Stimulated activated CD8-positive, alpha-beta memory T cell treated with anti-CD3 and anti-CD28 coated beads, Interleukin-4, amount 100 ng/mL, for 4 hours (primary cell): Measurements from ENCODE around the gene DPM3.
"Not testable (repeated sequence)": the region's sequence is repeated elsewhere in the genome, so short reads cannot be mapped to it uniquely, and the experiment has no call there.

Experiments
- DNase-seq, 2 donors: peaks; one replicate each; pipeline ENCODE4 v3.0.0-alpha.2; 2020; ENCODE audit warnings: low read depth in 2 of 2, low spot score in 1 of 2

DPM3 gene, protein sequence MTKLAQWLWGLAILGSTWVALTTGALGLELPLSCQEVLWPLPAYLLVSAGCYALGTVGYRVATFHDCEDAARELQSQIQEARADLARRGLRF

DNA sequence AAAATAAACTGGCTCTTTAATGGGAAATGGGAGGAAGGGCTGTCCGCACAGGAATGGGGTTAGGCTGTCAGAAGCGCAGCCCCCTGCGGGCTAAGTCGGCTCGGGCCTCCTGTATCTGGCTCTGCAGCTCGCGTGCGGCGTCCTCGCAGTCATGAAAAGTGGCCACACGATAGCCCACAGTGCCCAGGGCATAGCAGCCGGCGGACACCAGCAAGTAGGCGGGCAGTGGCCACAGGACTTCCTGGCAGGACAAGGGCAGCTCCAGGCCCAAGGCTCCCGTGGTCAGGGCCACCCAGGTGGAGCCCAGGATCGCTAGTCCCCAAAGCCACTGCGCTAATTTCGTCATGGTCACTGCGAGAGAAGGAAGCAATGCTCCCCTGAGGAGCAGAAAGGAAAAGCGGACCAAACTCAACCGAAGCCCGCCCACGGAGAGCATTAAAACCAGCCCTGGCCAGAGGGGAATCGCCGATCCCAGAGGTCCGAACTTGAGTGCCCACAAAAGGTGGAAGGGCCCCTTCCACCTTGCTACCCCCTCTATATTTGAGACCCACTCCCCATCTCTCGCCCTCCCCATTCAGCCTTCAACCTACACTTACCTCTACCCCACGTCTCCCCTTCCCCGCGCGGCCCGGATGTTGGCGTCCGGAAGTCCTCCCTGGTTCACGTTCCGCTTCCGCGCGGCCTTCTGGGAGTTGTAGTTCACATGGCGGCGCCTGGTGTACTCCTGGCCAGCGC, at the start of gene DPM3:
TSS of gene DPM3 (minus strand) at position 637 of the 735 bp plus-strand sequence. CDS start at position 346, 291 bp downstream.
- peak; percentile 76 to 77 for DNase-seq

DNA sequence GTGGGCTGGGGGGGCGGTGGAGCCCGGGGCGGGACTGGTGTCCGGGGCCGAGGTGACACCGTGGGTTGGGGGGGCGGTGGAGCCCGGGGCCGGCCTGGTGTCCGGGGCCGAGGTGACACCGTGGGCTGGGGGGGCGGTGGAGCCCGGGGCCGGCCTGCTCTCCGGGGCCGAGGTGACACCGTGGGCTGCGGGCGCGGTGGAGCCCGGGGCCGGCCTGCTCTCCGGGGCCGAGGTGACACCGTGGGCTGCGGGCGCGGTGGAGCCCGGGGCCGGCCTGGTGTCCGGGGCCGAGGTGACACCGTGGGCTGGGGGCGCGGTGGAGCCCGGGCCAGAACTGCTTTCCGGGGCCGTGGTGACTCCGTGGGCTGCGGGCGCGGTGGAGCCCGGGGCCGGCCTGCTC, 49.6 kb upstream of the DPM3 start:
- DNase-seq = not testable (repeated sequence)

DNA sequence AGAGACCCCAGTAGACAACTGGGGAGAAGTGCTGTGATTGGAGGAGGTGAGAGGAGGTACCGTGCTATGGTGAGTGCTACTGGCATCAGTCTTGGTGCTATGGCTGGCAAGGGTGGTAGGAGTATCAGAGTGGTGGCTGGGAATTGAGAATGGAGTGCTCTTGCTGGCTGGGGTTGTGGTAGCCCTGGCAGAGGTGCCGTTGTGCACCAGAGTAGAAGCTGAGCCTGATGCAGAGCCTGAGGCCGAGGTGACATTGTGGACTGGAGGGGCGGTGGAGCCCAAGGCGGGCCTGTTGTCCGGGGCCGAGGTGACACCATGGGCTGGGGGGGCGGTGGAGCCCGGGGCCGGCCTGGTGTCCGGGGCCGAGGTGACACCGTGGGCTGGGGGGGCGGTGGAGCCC, 47.9 kb upstream of the DPM3 start:
- DNase-seq = no peak

DNA sequence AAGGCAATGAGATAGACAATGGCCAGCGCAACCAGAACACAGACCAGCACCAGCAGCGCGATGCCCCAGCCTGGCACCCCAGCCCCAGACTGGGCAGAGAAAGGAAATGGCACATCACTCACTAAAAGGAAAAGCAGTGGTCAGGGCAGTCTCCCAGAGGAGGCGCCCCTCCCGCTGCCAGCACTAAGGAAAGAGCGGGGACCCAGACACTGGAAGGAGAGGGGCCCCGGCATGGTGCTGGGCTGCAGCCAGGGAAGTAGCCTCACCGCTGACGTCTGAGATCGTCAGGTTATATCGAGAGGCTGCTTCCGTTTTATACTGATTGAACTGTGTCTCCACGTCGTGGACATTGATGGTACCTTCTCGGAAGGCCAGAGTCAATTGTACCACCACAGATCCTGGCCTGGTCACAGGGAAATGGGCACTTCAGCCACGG, 47.1 kb upstream of the DPM3 start:
- DNase-seq = no peak

DNA sequence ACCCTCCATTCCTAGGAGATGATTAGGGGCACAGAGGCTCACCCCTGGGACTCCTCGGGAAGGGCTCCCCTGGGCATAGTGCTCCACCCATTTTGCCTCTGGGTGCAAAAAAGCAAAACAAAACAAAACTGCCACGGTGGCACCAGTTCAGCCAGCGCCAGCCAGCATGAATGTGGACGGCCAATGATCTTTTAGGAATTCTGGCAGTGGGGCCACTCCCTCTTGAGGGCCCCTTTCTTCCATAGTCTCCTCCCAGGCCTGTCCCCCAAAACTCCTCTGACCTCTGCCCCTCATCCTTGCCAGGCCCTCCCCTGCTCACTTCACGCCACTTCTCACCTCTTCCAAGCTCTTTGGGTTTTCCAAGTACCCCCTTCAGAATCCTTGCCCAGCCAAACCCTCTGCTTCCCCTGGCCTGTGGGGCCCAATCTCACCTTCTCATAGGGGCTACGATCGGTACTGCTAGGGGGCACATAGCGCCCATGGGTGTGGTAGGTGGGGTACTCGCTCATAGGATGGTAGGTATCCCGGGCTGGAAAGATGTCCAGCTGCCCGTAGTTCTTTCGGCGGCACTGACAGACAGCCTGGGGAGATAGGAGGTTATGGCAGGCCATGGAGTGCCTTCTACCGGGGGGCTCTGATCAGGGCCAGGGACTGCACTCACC, 46.6 kb upstream of the DPM3 start:
- no peak for DNase-seq

DNA sequence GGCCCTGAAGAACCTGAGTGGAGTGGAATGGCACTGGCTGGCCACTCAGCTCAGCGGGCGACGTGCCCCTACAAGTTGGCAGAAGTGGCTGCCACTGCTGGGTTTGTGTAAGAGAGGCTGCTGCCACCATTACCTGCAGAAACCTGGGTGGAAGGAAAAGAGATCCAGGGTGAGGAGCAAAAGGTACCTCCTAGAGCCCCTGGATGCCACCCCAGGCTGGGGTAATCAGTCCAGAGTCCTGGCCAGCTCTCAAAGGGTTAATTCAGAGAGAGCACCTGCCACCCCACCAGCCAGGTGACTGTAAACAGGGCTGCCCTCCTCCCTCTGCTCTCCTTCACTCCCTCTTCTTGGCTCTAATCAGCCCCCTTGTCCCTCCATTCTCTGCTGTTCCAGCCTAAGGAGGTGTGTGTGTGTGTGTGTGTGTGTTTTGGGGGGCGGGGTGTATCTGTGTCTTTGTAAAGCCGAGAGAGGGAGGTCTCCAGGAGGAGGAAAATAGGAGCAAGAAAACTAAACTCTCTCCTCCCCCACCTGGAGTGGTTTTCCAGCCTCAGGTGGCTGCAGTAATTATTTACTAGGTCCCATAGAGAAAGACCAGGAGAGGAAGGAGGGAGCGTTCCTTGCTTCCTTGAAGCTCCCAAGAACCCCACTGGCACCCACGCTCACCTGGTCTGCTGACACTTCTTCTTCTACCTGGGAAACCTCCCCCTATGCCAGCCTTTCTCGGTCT, 45.9 kb upstream of the DPM3 start:
- no peak for DNase-seq

DNA sequence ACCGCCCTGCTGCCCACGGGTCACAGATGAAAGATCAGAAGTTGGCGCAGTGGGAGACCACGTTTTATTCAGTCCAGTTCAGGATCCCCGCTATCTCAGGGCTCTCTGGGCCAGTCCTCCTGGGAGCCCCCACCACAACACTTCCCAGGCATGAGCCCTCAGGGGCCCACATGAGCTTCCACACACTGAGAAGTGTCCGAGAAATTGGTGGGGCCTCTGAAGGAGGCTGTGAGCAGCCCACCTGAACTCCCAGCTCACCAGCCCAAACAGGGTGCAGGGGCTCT, 45.4 kb upstream of the DPM3 start:
- DNase-seq = no peak

DNA sequence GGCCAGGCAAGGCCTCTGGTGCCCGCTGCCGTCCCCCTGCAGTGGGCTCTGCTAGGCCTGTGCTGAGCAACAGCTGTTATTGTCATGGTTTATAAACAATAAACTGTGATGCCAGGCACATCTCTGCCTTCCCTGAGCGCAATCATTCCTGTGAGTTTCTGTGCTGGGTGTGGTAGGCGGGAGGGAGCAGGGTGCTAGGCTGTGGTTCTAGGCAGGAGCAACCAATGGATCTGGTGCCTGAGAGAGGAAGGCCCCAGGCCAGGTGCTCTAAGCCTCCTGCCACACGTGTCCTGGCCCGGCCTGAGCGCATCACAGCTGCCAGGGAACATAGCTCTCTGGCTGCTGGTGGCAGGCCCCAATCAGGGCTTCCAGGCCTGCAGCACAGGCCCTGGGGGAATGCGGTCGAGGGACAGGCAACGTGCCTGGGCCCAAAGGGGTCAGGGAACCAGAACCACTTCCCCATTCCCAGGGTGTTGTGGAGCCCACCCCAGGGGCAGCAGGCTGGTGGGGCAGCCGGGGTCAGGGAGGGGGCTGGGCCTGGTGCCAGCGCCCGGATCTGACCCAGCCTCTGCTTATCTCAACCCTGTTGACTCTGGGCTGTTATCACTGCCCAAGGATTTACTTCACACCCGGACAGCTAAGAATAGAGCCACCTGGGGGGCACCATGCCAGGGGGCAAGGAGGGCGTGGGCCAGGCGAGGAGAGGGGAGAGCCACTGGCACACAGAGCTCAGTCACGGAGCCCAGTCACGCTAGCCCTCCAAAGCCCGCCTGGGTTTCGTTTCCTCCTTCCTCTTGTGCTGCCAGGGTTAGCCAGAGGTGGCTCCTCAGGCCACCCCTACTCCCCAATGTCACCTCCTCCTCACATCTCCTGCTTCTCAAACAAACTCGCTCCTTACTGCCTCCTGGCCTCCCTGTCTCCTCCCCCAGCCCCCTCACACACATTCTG, 44.8 kb upstream of the DPM3 start:
- no peak for DNase-seq

DNA sequence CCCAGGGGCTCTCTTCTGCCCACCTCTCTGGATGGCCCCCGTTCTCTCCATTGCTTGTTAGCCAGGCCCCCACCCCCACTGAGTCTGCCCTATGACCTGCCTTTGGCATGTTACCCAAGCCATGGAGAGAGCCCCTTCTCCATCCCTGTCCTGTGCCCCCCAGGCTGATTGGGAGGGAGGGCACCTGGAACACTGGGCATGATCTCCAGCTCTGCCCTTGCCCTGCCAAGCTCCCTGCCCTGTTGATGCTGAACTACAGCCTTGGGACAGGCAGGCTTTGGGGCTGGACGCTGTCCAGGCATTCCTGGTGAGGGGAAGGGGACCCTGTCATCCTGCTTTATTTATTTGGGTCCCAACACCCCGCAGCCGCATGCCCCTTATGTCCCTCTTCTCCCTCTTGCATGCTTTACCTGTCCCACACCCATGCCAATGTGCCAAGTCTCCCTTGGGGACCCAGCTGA, 44.0 kb upstream of the DPM3 start:
- DNase-seq = no peak

DNA sequence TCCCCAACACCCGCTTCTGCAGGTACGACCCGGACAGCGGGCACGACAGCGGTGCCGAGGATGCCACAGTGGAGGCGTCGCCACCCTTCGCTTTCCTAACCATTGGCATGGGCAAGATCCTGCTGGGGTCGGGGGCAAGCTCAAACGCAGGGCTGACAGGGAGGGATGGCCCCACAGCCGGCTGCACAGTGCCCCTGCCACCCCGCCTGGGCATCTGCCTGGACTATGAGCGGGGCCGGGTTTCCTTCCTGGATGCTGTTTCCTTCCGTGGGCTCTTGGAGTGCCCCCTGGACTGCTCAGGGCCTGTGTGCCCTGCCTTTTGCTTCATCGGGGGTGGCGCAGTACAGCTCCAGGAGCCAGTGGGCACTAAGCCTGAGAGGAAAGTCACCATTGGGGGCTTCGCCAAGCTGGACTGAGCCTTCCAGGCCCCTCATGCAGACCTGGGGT, 43.5 kb upstream of the DPM3 start:
- no peak for DNase-seq

DNA sequence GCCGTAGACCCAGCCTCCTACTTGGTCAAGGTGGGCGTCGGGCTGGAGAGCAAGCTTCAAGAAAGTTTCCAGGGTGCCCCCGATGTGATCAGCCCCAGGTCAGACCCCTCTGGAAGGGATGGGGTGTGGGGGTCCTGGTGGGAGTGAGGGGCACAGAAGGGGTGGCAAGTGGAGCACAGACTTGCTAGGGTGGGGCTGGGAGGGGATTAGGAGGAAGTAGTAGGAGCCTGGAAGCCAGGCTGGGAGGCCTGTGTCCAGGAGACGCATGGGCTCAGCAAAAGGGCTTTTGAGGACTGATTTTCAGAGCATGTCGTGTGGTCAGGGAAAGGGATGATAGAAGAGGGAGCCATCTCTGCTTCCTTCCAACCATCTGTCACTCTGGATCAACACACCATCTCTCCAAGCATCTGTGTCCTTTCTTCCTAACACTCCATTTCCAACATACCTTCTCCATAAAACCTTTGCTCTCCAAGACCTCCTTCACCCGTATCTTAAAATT, 41.8 kb upstream of the DPM3 start:
- no peak for DNase-seq

DNA sequence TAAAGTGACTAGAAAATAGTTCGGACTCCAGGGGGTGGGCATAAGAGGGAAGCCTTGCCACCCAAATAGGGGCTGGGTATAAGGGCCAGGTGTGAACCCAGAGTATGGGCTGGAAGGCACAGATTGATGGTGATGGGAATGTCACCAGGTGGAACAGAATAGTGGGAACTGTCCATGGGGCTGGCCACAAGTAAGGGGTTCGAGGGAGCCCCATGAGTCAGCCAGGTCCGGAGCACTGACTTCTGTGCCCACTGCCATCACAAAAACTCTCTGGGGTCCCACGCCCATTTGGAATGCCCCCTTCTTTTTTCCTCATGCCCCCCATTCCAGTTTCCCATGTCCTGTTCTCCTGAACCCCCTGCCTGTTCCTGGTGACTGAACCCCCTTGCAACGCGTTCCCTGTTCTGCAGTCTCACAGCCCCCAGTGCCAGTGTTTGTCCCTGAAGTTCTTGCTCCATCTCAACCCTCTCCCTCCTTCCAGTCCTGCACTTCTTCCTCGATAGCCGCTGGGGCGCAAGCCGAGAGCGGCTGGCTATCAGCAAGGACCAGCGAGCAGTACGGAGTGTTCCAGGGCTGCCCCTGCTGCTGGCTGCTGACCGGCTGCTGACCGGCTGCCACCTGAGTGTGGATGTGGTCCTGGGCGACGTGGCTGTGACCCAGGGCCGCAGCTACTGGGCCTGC, 41.2 kb upstream of the DPM3 start:
- no peak for DNase-seq

DNA sequence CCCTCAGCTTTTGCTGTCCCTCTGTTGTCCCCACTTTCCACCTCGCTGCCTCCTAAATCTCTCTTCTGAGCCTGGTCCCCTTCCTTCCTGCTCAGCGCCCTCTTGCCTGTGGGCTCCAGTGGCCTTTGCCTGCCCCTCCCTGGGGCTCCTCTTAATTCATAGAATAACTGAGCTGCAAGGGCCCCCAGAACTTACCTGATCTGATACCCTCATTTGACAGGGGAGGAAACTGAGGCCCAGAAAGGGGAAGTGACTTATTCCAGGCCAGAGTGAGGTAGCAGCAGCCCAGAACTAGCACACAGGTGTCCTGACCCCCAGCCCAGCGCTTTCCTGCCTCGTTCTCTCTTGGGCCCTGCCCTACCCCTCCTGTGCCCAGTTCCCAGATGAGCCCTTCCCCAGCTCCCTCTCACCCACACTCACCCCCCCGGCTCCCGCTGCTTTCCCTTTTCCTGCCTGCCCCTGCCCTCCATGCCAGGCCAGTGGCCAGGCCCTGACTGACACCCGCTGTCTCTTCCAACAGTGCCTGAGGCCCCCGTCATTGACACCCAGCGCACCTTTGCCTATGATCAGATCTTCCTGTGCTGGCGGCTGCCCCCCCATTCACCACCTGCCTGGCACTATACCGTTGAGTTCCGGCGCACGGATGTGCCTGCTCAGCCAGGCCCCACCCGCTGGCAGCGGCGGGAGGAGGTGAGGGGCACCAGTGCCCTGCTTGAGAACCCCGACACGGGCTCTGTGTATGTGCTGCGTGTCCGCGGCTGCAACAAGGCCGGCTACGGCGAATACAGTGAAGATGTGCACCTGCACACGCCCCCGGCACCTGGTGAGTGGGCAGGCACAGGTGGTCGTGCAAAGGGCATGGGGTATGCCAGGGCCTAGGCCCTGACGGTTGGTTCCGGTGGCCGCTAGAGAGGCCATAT, 39.0 kb upstream of the DPM3 start:
- DNase-seq = no peak

DNA sequence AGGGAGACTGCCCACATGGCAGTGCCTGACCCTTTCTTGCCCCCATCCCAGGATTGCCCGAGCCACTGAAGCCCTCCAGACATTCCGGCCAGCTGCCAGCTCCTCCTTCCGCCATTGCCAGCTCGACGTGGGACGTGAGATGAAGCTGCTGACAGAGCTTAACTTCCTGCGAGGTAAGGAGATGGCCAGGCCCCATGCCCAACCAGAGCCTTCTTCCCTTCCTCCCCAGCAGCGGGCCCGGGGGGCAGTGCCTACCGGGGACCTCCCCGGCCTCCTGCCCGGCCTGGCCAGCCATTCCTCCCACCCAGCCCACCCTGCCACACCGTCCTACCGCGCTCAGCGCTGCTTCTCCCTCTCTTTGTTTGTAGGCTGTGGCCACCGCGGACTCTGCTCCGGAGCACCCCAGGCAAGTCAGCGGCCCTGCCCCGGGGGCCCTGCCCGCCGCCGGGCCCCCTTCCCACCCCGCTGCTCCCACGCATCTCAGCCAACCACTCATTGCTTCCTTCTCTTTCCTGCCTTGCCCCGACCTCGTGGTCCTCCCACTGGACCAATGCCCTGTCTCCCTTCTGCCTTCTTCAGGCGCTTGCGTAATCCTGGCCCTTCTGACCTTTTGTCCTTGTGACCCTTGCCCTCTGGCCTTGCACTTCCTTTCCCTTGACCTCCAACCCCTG, 38.2 kb upstream of the DPM3 start:
- no peak for DNase-seq

DNA sequence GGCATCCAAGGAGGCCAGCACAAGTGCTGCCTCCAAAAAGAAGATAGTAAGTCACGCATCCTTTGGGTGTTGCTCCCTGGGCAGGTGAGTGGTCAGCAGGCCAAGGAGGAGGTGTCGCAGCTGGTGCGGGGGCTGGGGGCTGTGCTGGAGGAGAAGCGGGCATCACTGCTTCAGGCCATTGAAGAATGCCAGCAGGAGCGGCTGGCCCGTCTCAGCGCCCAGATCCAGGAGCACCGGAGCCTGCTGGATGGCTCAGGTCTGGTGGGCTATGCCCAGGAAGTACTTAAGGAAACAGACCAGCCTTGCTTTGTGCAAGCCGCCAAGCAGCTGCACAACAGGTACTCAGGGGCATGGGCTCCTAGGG, 37.6 kb upstream of the DPM3 start:
- no peak for DNase-seq

DNA sequence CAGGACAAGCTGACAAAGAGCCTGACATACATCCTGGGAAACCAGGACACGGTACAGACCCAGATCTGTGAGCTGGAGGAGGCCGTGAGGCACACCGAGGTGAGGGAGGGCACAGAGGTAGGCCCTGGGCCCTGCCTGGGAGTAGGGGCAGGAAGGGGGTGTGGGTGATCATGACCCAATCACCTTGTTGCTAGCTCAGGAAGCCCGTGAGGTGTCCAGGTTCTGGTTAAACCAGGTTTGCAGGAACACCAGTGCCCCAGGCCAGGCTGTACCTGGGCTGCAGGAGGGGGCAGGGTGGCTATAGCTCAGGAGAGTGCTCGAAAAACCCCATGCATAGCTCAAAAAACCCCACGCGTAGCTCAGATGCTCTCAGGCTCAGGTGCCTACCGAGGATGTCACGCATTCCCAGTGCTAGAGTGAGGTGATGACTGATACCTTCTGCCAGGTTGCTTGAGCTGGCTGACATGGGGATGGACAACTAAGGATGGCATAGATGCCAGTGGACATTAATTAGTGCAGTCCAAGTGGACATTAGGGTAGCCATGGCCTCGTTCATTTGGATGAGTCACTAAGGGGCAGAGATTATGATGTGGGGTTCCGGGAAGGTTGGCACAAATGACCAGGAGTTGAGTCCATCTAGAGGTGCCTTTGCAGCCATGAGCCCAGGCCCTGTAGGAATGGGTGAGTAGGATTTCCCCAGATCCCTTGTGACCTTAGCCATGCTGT, 37.0 kb upstream of the DPM3 start:
- no peak for DNase-seq

DNA sequence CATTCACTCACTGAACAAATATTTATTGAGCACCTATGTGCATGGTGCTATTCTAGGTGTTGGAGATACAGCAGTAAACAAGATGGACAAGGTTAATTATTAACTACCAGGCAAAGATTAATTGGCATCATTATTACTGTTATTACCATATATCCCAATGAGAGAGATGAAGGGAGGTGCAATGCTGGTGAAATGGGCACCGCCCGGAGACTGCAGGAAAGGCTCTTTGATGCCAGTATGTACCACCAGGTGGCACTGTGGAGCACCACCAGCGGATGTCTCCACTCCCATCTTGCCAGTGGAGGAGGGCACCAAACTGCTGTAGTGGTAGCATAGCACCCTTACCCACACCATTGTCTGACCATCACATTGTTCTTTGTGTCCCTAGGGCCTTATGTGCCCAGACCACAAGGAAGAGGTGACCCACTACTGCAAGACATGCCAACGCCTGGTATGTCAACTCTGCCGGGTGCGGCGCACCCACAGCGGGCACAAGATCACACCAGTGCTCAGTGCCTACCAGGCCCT, 36.3 kb upstream of the DPM3 start:
- peak; percentile 63 to 77 for DNase-seq

DNA sequence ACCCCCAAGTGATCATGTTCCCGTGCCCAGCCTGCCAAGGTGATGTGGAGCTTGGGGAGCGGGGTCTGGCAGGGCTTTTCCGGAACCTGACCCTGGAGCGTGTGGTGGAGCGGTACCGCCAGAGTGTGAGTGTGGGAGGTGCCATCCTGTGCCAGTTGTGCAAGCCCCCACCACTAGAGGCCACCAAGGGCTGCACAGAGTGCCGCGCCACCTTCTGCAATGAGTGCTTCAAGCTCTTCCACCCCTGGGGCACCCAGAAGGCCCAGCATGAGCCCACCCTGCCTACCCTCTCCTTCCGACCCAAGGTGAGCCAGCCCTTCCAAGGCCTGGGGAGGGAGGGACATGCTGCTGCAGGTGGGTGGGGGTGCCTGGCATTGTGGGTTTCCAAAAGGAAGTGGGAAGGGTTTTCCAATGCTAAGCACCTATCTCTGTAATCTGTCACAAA, 35.6 kb upstream of the DPM3 start:
- no peak for DNase-seq
